Fibroblast of lung (primary cell): ENCODE data around the gene MAP2K6. TPM values are rescaled to one million over a fixed set of nuclear protein-coding genes. Genes with fewer than 3 reads are reported as not detected.

ENCODE experiments used
- DNase-seq, 2 donors: peaks; one replicate each; pipeline versions ENCODE4 v3.0.0 to v3.0.0-alpha.2; 2010; ENCODE audit warnings: low read depth in 2 of 2
- H2AFZ ChIP-seq: 2 replicates; pipeline ENCODE4 v1.5.1; 2012; ENCODE audit warnings: low read length, control low read depth, inconsistent platforms
- H3K27ac ChIP-seq: 2 replicates; pipeline ENCODE4 v1.5.1; 2011; ENCODE audit warnings: low read length, control low read depth; ENCODE audit not compliant: insufficient read depth
- H3K27me3 ChIP-seq: 2 replicates; pipeline ENCODE4 v1.5.1; 2011; ENCODE audit warnings: mild to moderate bottlenecking, low read length; ENCODE audit not compliant: control insufficient read depth, insufficient read depth
- H3K36me3 ChIP-seq: 2 replicates; pipeline ENCODE4 v1.5.1; 2011; ENCODE audit warnings: low read length; ENCODE audit not compliant: control insufficient read depth, insufficient read depth
- H3K4me1 ChIP-seq: 2 replicates; pipeline ENCODE4 v1.5.1; 2011; ENCODE audit warnings: low read length; ENCODE audit not compliant: control insufficient read depth, insufficient read depth; ENCODE audit errors: extremely low read depth
- H3K4me2 ChIP-seq: 2 replicates; pipeline ENCODE4 v1.5.1; 2011; ENCODE audit warnings: low read length, control low read depth; ENCODE audit not compliant: insufficient read depth; ENCODE audit errors: extremely low read depth
- H3K4me3 ChIP-seq, 4 experiments: fragments of 200-600 bp in 1 of 4; sonication (generic) in 1 of 4; replicated peaks in 1 of 4; 2 replicates each; pipeline ENCODE4 v1.5.1; 2011 to 2016; ENCODE audit warnings: low read length in 4 of 4, low read depth in 3 of 4, mild to moderate bottlenecking in 3 of 4, control low read depth in 2 of 4, inconsistent platforms in 1 of 4, mixed read lengths in 1 of 4; ENCODE audit not compliant: insufficient read depth in 1 of 4; ENCODE audit errors: control extremely low read depth in 1 of 4
- H3K79me2 ChIP-seq: 2 replicates; pipeline ENCODE4 v1.5.1; 2012; ENCODE audit warnings: mild to moderate bottlenecking, low read length, inconsistent platforms; ENCODE audit not compliant: control insufficient read depth, insufficient read depth
- H3K9ac ChIP-seq: 2 replicates; pipeline ENCODE4 v1.5.1; 2011; ENCODE audit warnings: mild to moderate bottlenecking, low read length, control low read depth; ENCODE audit not compliant: insufficient read depth
- H3K9me3 ChIP-seq: 2 replicates; pipeline ENCODE4 v1.5.1; 2012; ENCODE audit warnings: low read depth, low read length; ENCODE audit not compliant: control insufficient read depth, insufficient read depth
- H4K20me1 ChIP-seq: 2 replicates; pipeline ENCODE4 v1.5.1; 2011; ENCODE audit warnings: low read length; ENCODE audit not compliant: control insufficient read depth, insufficient read depth; ENCODE audit errors: extremely low read depth
- CTCF ChIP-seq, 2 donors: IDR thresholded peaks in 1 of 2; conservative IDR thresholded peaks in 1 of 2; 1 replicate in 1 of 2; 2 replicates in 1 of 2; pipeline ENCODE4 v1.5.1; 2011 to 2012; ENCODE audit warnings: low read length in 2 of 2, control low read depth in 1 of 2, inconsistent platforms in 1 of 2, low read depth in 1 of 2, mild to moderate bottlenecking in 1 of 2
- EZH2 ChIP-seq: IDR thresholded peaks from 2 replicates; pipeline ENCODE4 v1.5.1; 2012; ENCODE audit warnings: low read length, control low read depth, mild to moderate bottlenecking; ENCODE audit errors: missing control alignments
- polyA plus RNA-seq, 2 donors: library from polyadenylated mRNA; depleted of rRNA in 1 of 2; stranded (reverse) in 1 of 2; unstranded in 1 of 2; fragments of >200 nt; gene quantifications; 2 replicates each; pipeline ENCODE4 v1.2.1, GENCODE V29; 2011 to 2012; ENCODE audit warnings: missing spikeins in 1 of 2
- total RNA-seq: library from RNA; depleted of rRNA; stranded (reverse); fragments of >200 nt; gene quantifications from 2 replicates; pipeline ENCODE4 v1.2.1, GENCODE V29; 2014

Gene MAP2K6
- total and polyA plus RNA-seq, 2 donors (not counting 1 experiment from before 2014, with no cell fraction given) = 2.7 to 39.5 TPM

- no peak for DNase-seq
These were observed 173.8 kb downstream of the MAP2K6 start for GRCh38 chr17:69588316-69588715.

GRCh38 chr17:69588827-69589239 lies 174.3 kb downstream of the MAP2K6 start:
- peak in 1 of 2 donors; percentile 19 for DNase-seq
- Histone ChIP-seq H3K79me2 (no peaks in the 10 kb centered on the region), H3K9ac (no peak overlapping the region), H3K4me2 (no peak overlapping the region), H3K9me3 (no peaks in the 10 kb centered on the region), H3K4me3 (no peak overlapping the region), H4K20me1 (no peaks in the 10 kb centered on the region), H3K27ac (no peak overlapping the region), H3K4me1 (peaks cover 5% of the 10 kb centered on the region), H2AFZ (no peak overlapping the region), H3K36me3 (no peaks in the 10 kb centered on the region), H3K27me3 (no peaks in the 10 kb centered on the region)
- TF ChIP-seq CTCF (conservative IDR thresholded peaks at IDR 0.05 in 1 of 2, IDR thresholded peaks at IDR 0.05 in 1 of 2; ENCODE audit: low read depth in 1 of 2, low read length in 2 of 2) (no peak), EZH2 (no peak)

More at GRCh38 chr17:69588316-69588715, 173.8 kb downstream of the MAP2K6 start:
- Histone ChIP-seq H3K36me3 (no peaks in the 10 kb centered on the region), H3K4me3 (no peak overlapping the region), H3K27me3 (no peaks in the 10 kb centered on the region), H4K20me1 (no peaks in the 10 kb centered on the region), H3K4me2 (no peak overlapping the region), H3K79me2 (no peaks in the 10 kb centered on the region), H3K27ac (no peak overlapping the region), H3K9me3 (no peaks in the 10 kb centered on the region), H3K9ac (no peak overlapping the region), H2AFZ (no peak overlapping the region), H3K4me1 (peaks cover 1% of the 10 kb centered on the region)
- TF ChIP-seq EZH2 (no peak), CTCF (conservative IDR thresholded peaks at IDR 0.05 in 1 of 2, IDR thresholded peaks at IDR 0.05 in 1 of 2; ENCODE audit: low read depth in 1 of 2, low read length in 2 of 2) (no peak)

- no peak overlapping the region for H3K27ac ChIP-seq
- H3K9me3 ChIP-seq = no peaks in the 10 kb centered on the region
- H3K27me3 ChIP-seq = no peaks in the 10 kb centered on the region
- H3K4me3 ChIP-seq = no peak overlapping the region
- H3K9ac ChIP-seq = no peak overlapping the region
- no peak overlapping the region for H3K4me2 ChIP-seq
- no peaks in the 10 kb centered on the region for H3K36me3 ChIP-seq
- H2AFZ ChIP-seq = no peak overlapping the region
- TF ChIP-seq EZH2 (no peak), CTCF (conservative IDR thresholded peaks at IDR 0.05 in 1 of 2, IDR thresholded peaks at IDR 0.05 in 1 of 2; ENCODE audit: low read depth in 1 of 2, low read length in 2 of 2) (no peak)
- H3K4me1 ChIP-seq = peaks cover 8% of the 10 kb centered on the region
- no peak for DNase-seq
- no peaks in the 10 kb centered on the region for H3K79me2 ChIP-seq
- H4K20me1 ChIP-seq = no peaks in the 10 kb centered on the region
These were observed 176.2 kb downstream of the MAP2K6 start for GRCh38 chr17:69590671-69591070.
